ENCODE data around the gene MBD3L3. TPM values are rescaled to one million over a fixed set of nuclear protein-coding genes. Genes with fewer than 3 reads are reported as not detected.
"Not testable (repeated sequence)": the region's sequence is repeated elsewhere in the genome, so short reads cannot be mapped to it uniquely, and the experiment has no call there.

The MBD3L3 gene
- not detected for total RNA-seq

- H3K27me3 ChIP-seq; H3K27ac ChIP-seq; H3K9me3 ChIP-seq; intact Hi-C loops (cut with DNase I); H3K4me3 ChIP-seq; DNase-seq (ENCODE audit: extremely low spot score in 2 of 2); H3K4me1 ChIP-seq; H3K36me3 ChIP-seq: not testable (repeated sequence)
These were observed at the start of gene MBD3L3 for GRCh38 chr19:7058576-7058975. MBD3L3 (minus strand) TSS chr19:7058676; CDS start chr19:7058605, 71 bp downstream.

DNA sequence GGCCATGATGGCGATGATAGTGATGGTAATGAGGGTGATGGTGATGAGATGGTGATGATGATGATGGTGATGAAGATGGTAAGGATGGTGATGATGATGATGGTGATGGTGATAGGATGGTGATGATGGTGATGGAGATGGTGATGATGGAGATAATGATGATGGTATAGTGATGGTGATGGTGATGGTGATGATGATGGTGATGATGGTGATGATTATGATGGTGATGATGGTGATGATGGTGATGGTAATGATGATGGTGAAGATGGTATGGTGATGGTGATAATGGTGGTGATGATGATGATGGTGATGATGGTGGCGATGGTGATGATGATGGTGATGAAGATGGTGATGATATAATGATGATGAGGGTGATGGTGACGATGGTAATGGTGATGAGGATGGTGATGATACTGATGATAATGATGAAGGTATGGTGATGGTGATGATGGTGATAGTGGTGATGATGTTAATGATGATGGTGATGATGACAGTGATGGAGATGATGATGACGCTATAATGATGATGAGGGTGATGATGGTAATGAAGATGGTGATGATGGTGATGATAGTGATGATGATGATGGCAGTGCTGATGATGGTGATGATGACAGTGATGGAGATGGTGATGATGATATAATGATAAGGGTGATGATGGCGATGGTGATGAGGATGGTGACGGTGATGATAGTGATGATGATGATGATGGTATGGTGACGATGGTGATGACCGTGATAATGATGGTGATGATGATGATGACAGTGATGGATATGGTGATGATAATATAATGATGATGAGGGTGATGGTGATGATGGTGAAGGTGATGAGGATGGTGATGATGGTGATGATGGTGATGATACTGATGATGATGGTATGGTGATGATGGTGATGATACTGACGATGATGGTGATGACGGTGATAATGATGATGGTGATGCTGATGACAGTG is 48.5 kb upstream of the MBD3L3 start:
- no peaks in the 10 kb centered on the region for H3K9me3 ChIP-seq
- no peak overlapping the region for H3K27ac ChIP-seq
- H3K27me3 ChIP-seq: no peaks in the 10 kb centered on the region
- H3K4me1 ChIP-seq: no peaks in the 10 kb centered on the region
- H3K36me3 ChIP-seq: no peaks in the 10 kb centered on the region
- TF ChIP-seq, protein P1, sequence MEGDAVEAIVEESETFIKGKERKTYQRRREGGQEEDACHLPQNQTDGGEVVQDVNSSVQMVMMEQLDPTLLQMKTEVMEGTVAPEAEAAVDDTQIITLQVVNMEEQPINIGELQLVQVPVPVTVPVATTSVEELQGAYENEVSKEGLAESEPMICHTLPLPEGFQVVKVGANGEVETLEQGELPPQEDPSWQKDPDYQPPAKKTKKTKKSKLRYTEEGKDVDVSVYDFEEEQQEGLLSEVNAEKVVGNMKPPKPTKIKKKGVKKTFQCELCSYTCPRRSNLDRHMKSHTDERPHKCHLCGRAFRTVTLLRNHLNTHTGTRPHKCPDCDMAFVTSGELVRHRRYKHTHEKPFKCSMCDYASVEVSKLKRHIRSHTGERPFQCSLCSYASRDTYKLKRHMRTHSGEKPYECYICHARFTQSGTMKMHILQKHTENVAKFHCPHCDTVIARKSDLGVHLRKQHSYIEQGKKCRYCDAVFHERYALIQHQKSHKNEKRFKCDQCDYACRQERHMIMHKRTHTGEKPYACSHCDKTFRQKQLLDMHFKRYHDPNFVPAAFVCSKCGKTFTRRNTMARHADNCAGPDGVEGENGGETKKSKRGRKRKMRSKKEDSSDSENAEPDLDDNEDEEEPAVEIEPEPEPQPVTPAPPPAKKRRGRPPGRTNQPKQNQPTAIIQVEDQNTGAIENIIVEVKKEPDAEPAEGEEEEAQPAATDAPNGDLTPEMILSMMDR (IDR thresholded peaks at IDR 0.05): no peak
- TF ChIP-seq POLR2A (IDR thresholded peaks at IDR 0.05) (no peak), POLR2AphosphoS5 (IDR thresholded peaks at IDR 0.05; ENCODE audit: insufficient read depth in 1 of 2, low read depth in 1 of 2) (no peak)
- intact Hi-C loops (cut with DNase I): no loop called here
- no peak overlapping the region for H3K4me3 ChIP-seq
- DNase-seq (ENCODE audit: extremely low spot score in 2 of 2): no peak

GRCh38 chr19:7104747-7105447 is 46.4 kb upstream of the MBD3L3 start:
- H3K27me3 ChIP-seq: no peaks in the 10 kb centered on the region
- no peaks in the 10 kb centered on the region for H3K36me3 ChIP-seq

DNA sequence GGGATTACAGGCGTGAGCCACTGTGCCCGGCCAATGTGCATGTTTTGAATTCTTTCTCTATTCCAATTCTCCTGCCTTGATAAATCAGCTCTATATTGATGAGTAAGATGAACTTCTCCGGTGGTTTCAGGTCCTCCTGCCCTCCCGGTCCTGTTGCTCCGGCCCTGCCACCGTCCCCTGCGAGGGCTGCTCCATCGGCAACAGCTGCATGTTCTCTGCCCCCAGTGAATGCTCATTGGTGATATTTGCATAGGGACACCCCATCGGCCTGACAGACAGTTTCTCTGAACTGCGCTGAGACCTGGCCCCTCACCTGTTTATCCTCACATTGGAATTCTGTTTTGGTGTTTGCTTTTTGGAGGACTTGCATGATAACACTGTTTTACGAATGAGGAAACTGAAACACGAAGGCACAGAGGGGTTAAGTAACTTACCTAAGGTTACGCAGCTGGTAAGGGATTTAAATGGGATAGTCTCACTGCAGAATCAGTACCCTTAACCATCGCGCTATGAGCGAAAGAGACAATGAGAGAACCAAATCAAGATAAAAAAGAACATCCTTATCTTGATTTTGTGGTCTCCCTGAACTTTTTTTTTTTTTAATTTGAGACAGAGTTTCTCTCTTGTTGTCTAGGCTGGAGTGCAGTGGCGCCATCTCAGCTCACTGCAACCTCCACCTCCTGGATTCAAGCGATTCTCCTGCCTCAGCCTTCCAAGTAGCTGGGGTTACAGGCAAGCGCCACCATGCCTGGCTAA is 43.2 kb upstream of the MBD3L3 start:
- H3K27me3 ChIP-seq: no peaks in the 10 kb centered on the region
- H3K4me1 ChIP-seq: no peaks in the 10 kb centered on the region
- H3K36me3 ChIP-seq: no peaks in the 10 kb centered on the region
- TF ChIP-seq POLR2AphosphoS5 (IDR thresholded peaks at IDR 0.05; ENCODE audit: insufficient read depth in 1 of 2, low read depth in 1 of 2) (no peak), POLR2A (IDR thresholded peaks at IDR 0.05) (no peak)
- TF ChIP-seq, protein P1 (IDR thresholded peaks at IDR 0.05): no peak
- intact Hi-C loops (cut with DNase I): loop anchor here (5.0 kb wide), 1 partner anchor 241 kb away; no protein-coding TSS in a partner anchor
- no peaks in the 10 kb centered on the region for H3K9me3 ChIP-seq
- H3K27ac ChIP-seq: no peak overlapping the region
- H3K4me3 ChIP-seq: no peak overlapping the region
- DNase-seq (ENCODE audit: extremely low spot score in 2 of 2): no peak

More at GRCh38 chr19:7104747-7105447, 46.4 kb upstream of the MBD3L3 start:
- no peak for TF ChIP-seq POLR2A (IDR thresholded peaks at IDR 0.05)
- TF ChIP-seq POLR2AphosphoS5 (IDR thresholded peaks at IDR 0.05; ENCODE audit: insufficient read depth in 1 of 2, low read depth in 1 of 2): no peak
- TF ChIP-seq, protein P1 (IDR thresholded peaks at IDR 0.05): no peak
- no peak for DNase-seq (ENCODE audit: extremely low spot score in 2 of 2)
- H3K27ac ChIP-seq: no peak overlapping the region
- no peaks in the 10 kb centered on the region for H3K9me3 ChIP-seq
- intact Hi-C loops (cut with DNase I): loop anchor here (5.0 kb wide), 1 partner anchor 237 kb away; no protein-coding TSS in a partner anchor
- H3K4me1 ChIP-seq: no peaks in the 10 kb centered on the region
- H3K4me3 ChIP-seq: no peak overlapping the region

GRCh38 chr19:7099597-7099921 is 41.1 kb upstream of the MBD3L3 start:
- peak overlapping the region; percentile 64 to 68 for H3K4me3 ChIP-seq
- no peaks in the 10 kb centered on the region for H3K36me3 ChIP-seq
- H3K27ac ChIP-seq: peak overlapping the region; percentile 96
- DNase-seq (ENCODE audit: extremely low spot score in 2 of 2): no peak
- no peaks in the 10 kb centered on the region for H3K27me3 ChIP-seq
- H3K4me1 ChIP-seq: no peaks in the 10 kb centered on the region
- H3K9me3 ChIP-seq: no peaks in the 10 kb centered on the region
- TF ChIP-seq POLR2AphosphoS5 (IDR thresholded peaks at IDR 0.05; ENCODE audit: insufficient read depth in 1 of 2, low read depth in 1 of 2): no peak
- intact Hi-C loops (cut with DNase I): loop anchor here (10.0 kb wide), 1 partner anchor 585 kb away; the partner anchor contains the start of gene TRAPPC5

Data from vagina (tissue), 2 donors.